HG03095 (cell line): ENCODE results near the gene TRAP1.

Source experiments
- ATAC-seq: cut with Tn5 transposase; IDR thresholded peaks from one replicate; pipeline ENCODE4 v1.9.1; 2021; ENCODE audit warnings: moderate library complexity; ENCODE audit not compliant: unreplicated experiment

Gene TRAP1

GRCh38 chr16:3652373-3653195 lies 64.7 kb downstream of the TRAP1 start:
- ATAC-seq: no peak

- ATAC-seq: no peak
Measured at GRCh38 chr16:3651461-3652372, 65.6 kb downstream of the TRAP1 start.

GRCh38 chr16:3650631-3651265 lies 66.6 kb downstream of the TRAP1 start:
- no peak for ATAC-seq

- ATAC-seq: no peak
Measured at GRCh38 chr16:3646348-3646920, 70.9 kb downstream of the TRAP1 start.

- no peak for ATAC-seq
Measured at GRCh38 chr16:3645504-3646347, 71.6 kb downstream of the TRAP1 start.

GRCh38 chr16:3645108-3645503 lies 72.2 kb downstream of the TRAP1 start:
- ATAC-seq: no peak

GRCh38 chr16:3643095-3643730 lies 74.1 kb downstream of the TRAP1 start:
- ATAC-seq: no peak

- ATAC-seq: no peak
Measured at GRCh38 chr16:3642397-3643094, 74.8 kb downstream of the TRAP1 start.

- no peak for ATAC-seq
Measured at GRCh38 chr16:3641801-3642396, 75.4 kb downstream of the TRAP1 start.

GRCh38 chr16:3640632-3641501 lies 76.5 kb downstream of the TRAP1 start:
- ATAC-seq: no peak

- no peak for ATAC-seq
Measured at GRCh38 chr16:3640207-3640606, 77.1 kb downstream of the TRAP1 start.

- no peak for ATAC-seq
Measured at GRCh38 chr16:3638916-3639644, 78.2 kb downstream of the TRAP1 start.

- no peak for ATAC-seq
Measured at GRCh38 chr16:3637371-3637923, 79.9 kb downstream of the TRAP1 start.

GRCh38 chr16:3625911-3626732 lies 91.2 kb downstream of the TRAP1 start:
- ATAC-seq: no peak

GRCh38 chr16:3625331-3625730 lies 92.0 kb downstream of the TRAP1 start:
- ATAC-seq: no peak

- ATAC-seq: no peak
Measured at GRCh38 chr16:3623642-3624041, 93.7 kb downstream of the TRAP1 start.
